GM11168 (cell line): ENCODE results near the gene CACNA1D.
"Not testable (repeated sequence)": the region's sequence is repeated elsewhere in the genome, so short reads cannot be mapped to it uniquely, and the experiment has no call there.

Experiments
- in situ Hi-C: fragments of 300-500 bp; cut with MboI; formaldehyde crosslinking; loops from one replicate; pipeline ENCODE4 v1.12.0; 2022; ENCODE audit warnings: low sequenced_read_pairs; ENCODE audit not compliant: unreplicated experiment

Gene CACNA1D

GRCh38 chr3:53604232-53604631 lies 109.8 kb downstream of the CACNA1D start:
- in situ Hi-C loops, result no loop called here

GRCh38 chr3:53606793-53607192 lies 112.4 kb downstream of the CACNA1D start:
- in situ Hi-C loops, result no loop called here

- in situ Hi-C loops, result no loop called here
Observed at GRCh38 chr3:53612508-53612907, 118.1 kb downstream of the CACNA1D start.

- in situ Hi-C loops, result no loop called here
Observed at GRCh38 chr3:53613125-53613524, 118.7 kb downstream of the CACNA1D start.

GRCh38 chr3:53614307-53614706 lies 119.9 kb downstream of the CACNA1D start:
- in situ Hi-C loops, result no loop called here

GRCh38 chr3:53616321-53616720 lies 121.9 kb downstream of the CACNA1D start:
- in situ Hi-C loops, result no loop called here

GRCh38 chr3:53616971-53617892 lies 122.8 kb downstream of the CACNA1D start:
- in situ Hi-C loops, result no loop called here

GRCh38 chr3:53617893-53618523 lies 123.6 kb downstream of the CACNA1D start:
- in situ Hi-C loops, result no loop called here

- in situ Hi-C loops, result no loop called here
Observed at GRCh38 chr3:53618524-53618906, 124.1 kb downstream of the CACNA1D start.

GRCh38 chr3:53618936-53619335 lies 124.5 kb downstream of the CACNA1D start:
- in situ Hi-C loops, result no loop called here

- in situ Hi-C loops, result no loop called here
Observed at GRCh38 chr3:53624061-53624857, 129.8 kb downstream of the CACNA1D start.

GRCh38 chr3:53626876-53627275 lies 132.5 kb downstream of the CACNA1D start:
- in situ Hi-C loops, result no loop called here

- in situ Hi-C loops, result no loop called here
Observed at GRCh38 chr3:53628536-53629401, 134.4 kb downstream of the CACNA1D start.

- in situ Hi-C loops, result no loop called here
Observed at GRCh38 chr3:53629402-53629723, 135.0 kb downstream of the CACNA1D start.

- in situ Hi-C loops, result no loop called here
Observed at GRCh38 chr3:53630547-53630946, 136.1 kb downstream of the CACNA1D start.

GRCh38 chr3:53633197-53633787 lies 138.9 kb downstream of the CACNA1D start:
- in situ Hi-C loops, result no loop called here

- in situ Hi-C loops, result no loop called here
Observed at GRCh38 chr3:53635041-53635440, 140.6 kb downstream of the CACNA1D start.

GRCh38 chr3:53638806-53639205 lies 144.4 kb downstream of the CACNA1D start:
- in situ Hi-C loops, result not testable (repeated sequence)

GRCh38 chr3:53641397-53641796 lies 147.0 kb downstream of the CACNA1D start:
- in situ Hi-C loops, result no loop called here

- in situ Hi-C loops, result no loop called here
Observed at GRCh38 chr3:53642211-53642610, 147.8 kb downstream of the CACNA1D start.
